Choroid plexus epithelial cell (primary cell): ENCODE results near the gene P2RX1.

Experiments used
- DNase-seq: peaks from one replicate; pipeline ENCODE4 v3.0.0-alpha.2; 2010; ENCODE audit warnings: low read depth
- H3K4me3 ChIP-seq: 2 replicates; pipeline ENCODE4 v1.5.1; 2011; ENCODE audit warnings: low read depth, mild to moderate bottlenecking, control low read depth, low read length, moderate library complexity
- CTCF ChIP-seq: conservative IDR thresholded peaks from 2 replicates; pipeline ENCODE4 v1.5.1; 2011; ENCODE audit warnings: low read depth, mild to moderate bottlenecking, control low read depth, inconsistent platforms, low read length, moderate library complexity

P2RX1 gene

DNA sequence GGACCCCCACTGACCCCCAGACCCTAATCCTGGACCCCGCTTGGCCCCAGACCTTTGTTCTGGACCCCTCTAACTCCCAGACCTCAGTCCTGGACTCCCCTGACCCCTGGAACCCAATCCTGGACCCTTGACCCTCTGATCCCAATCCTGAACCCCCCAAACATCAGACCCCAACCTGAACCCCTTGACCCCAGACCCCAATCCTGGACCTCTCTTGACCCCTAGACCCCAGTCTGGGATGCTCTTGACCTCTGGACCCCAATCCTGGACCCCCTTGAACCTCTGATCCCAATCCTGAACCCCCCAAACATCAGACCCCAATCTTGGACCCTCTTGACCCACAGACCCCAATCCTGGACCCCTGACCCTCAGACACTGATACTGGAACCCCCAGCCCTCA is 13.5 kb upstream of the P2RX1 start:
- no peak overlapping the region for H3K4me3 ChIP-seq
- no peak for TF ChIP-seq CTCF
- DNase-seq, result no peak

- no peak for DNase-seq
Measured at GRCh38 chr17:3929181-3929580, 12.9 kb upstream of the P2RX1 start.

DNA sequence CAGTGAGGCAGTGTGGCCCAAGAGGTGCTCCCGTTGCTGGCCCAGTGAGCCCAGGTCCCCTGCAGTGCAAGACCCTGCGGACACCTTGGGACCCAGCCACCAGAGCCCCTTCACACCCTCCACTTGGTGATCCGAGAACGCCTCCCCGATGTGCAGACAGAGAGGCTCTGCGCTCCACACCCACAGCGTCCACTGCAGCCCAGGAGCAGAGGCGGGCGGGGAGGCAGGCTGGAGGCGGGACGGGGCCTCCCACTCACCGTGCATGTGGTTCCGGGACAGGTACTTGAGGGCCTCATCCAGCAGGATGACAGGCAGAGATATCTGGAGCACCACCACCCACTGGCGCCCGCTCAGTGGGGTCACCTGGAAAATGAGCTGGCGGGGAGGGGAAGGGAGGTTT is 12.1 kb upstream of the P2RX1 start:
- no peak for TF ChIP-seq CTCF
- H3K4me3 ChIP-seq, result no peak overlapping the region
- no peak for DNase-seq

More at GRCh38 chr17:3929181-3929580, 12.9 kb upstream of the P2RX1 start:
- TF ChIP-seq CTCF, result no peak
- no peak overlapping the region for H3K4me3 ChIP-seq

DNA sequence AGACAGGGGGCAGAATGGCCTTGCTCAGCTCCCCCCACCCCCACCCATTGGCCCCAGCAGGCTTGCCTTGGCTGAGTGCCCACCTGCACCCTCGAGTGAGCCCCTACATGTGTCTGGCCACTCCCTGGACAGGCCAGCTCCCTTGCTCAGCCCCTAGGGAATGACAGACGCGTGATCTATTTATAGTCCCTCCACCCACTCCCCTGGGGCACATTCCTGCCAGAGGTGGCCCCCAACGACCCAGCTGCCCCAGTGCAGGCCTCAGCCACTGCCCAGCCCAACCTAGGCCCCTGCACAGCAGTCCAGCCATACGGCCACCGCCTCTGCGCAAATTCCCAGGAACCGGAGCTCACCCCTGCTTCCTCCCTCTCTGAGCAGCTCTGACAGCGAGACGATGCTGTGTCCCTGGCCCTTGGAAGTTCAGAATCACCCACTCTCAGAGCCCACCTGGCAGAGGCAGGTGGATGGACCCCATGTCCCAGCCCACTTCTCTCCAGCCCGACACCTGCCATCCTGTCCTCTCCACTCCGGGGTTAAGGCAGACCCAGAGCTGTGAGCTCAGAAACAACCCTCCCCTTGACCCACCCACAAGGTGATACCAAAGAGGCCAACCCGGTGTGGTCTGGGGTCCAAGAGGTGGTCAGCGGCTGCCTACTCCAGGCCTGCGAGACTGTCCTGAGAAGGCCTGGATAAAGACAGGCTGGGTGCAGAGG is 11.5 kb upstream of the P2RX1 start:
- TF ChIP-seq CTCF, result no peak
- no peak overlapping the region for H3K4me3 ChIP-seq
- no peak for DNase-seq

- DNase-seq, result no peak
- H3K4me3 ChIP-seq, result no peak overlapping the region
- no peak for TF ChIP-seq CTCF
Measured at GRCh38 chr17:3926860-3927627, 10.8 kb upstream of the P2RX1 start.

GRCh38 chr17:3925684-3926485 is 9.6 kb upstream of the P2RX1 start:
- no peak for DNase-seq
- H3K4me3 ChIP-seq, result no peak overlapping the region
- TF ChIP-seq CTCF, result no peak
